Measurements from ENCODE around the gene KCNQ1OT1. TPM values are rescaled to one million over a fixed set of nuclear protein-coding genes. Genes with fewer than 3 reads are reported as not detected.

Gene KCNQ1OT1
- total RNA-seq, 1 donor from 2014 or later = 1.6 TPM

DNA sequence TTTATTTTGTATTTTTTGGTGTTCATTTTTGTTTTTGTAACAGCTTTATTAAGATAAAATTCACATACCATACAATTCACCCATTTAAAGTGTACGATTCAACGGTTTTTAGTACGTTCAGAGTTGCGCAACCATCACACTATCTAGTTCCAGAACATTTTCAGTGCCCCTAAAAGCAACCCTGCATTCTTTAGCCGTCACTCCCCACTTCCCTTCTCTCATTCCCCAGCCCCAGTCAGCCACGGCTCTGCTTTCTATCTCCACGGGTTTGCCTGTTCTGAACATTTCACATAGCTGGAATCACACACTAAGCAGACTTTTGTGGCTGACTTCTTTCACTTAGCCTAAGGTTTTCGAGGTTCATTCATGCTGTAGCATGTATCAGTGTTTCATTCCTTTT is 9.6 kb upstream of the KCNQ1OT1 start:
- H3K4me3 ChIP-seq = no peak overlapping the region
- no peak for DNase-seq
- TF ChIP-seq, protein P1, sequence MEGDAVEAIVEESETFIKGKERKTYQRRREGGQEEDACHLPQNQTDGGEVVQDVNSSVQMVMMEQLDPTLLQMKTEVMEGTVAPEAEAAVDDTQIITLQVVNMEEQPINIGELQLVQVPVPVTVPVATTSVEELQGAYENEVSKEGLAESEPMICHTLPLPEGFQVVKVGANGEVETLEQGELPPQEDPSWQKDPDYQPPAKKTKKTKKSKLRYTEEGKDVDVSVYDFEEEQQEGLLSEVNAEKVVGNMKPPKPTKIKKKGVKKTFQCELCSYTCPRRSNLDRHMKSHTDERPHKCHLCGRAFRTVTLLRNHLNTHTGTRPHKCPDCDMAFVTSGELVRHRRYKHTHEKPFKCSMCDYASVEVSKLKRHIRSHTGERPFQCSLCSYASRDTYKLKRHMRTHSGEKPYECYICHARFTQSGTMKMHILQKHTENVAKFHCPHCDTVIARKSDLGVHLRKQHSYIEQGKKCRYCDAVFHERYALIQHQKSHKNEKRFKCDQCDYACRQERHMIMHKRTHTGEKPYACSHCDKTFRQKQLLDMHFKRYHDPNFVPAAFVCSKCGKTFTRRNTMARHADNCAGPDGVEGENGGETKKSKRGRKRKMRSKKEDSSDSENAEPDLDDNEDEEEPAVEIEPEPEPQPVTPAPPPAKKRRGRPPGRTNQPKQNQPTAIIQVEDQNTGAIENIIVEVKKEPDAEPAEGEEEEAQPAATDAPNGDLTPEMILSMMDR (IDR thresholded peaks at IDR 0.05) = no peak
- H3K4me1 ChIP-seq = no peaks in the 10 kb centered on the region
- no peaks in the 10 kb centered on the region for H3K9me3 ChIP-seq
- no peaks in the 10 kb centered on the region for H3K36me3 ChIP-seq
- ATAC-seq = peak in 1 of 2 donors; percentile 25
- intact Hi-C loops (cut with DNase I) = no loop called here
- no peaks in the 10 kb centered on the region for H3K27me3 ChIP-seq (ENCODE audit: low read depth)
- peak overlapping the region; percentile 72 for H3K27ac ChIP-seq

DNA sequence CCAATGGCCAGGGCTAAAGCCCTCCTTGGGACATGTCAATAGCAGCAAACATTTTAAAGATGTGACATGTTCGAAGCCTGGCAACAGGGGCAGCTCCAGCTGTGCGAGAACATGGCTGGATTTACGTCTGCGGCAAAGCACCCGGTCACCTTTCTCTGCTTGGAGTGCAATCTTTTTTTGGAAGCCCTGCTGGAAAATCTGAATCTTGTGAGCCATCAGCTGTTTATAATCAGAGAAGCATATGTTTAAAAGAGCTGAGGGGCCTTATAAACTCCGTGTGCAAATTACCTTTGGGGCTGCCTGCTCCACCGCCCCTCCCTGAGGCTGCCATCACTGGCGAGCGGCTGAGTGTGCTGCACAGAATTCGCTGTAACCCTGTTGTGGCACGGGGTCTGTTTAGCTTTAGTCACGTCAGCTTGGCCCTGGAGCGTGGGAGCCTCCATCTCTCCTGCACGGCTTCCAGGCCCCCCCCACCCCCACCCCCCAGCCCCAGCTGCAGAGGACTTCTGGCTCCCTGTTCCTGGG is 9.0 kb upstream of the KCNQ1OT1 start:
- Histone ChIP-seq H3K4me1 (no peaks in the 10 kb centered on the region), H3K36me3 (no peaks in the 10 kb centered on the region), H3K4me3 (no peak overlapping the region), H3K27ac (peak overlapping the region; percentile 72), H3K9me3 (no peaks in the 10 kb centered on the region), H3K27me3 (ENCODE audit: low read depth) (no peaks in the 10 kb centered on the region)
- intact Hi-C loops (cut with DNase I) = no loop called here
- no peak for DNase-seq
- TF ChIP-seq, protein P1 (IDR thresholded peaks at IDR 0.05) = no peak
- peak; percentile 17 to 38 for ATAC-seq

DNA sequence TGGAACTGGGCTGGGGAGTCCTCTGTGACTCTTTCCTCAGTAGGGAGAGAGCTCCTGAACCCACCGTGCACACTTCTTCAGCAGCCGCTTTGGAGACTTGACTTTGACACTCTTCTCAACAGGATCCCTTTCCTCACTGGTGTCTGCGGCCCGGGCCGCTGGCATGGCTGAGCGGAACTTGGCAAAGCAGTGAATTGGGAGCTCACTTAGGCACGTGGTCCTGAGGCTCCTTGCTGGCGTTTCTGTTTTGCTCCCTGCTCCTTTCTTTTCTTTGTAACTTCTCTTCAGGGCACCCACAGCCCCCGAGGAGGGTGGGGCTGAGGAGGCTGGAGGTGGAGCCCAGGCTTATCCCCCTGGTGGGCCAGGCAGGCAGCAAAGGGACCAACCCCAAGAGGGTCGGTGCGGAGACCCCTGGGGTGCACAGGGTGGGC is 8.4 kb upstream of the KCNQ1OT1 start:
- TF ChIP-seq, protein P1 (IDR thresholded peaks at IDR 0.05) = no peak
- H3K4me1 ChIP-seq = no peaks in the 10 kb centered on the region
- no peaks in the 10 kb centered on the region for H3K27me3 ChIP-seq (ENCODE audit: low read depth)
- H3K4me3 ChIP-seq = no peak overlapping the region
- intact Hi-C loops (cut with DNase I) = no loop called here
- peak overlapping the region; percentile 72 for H3K27ac ChIP-seq
- no peaks in the 10 kb centered on the region for H3K36me3 ChIP-seq
- H3K9me3 ChIP-seq = no peaks in the 10 kb centered on the region
- peak in 1 of 2 donors; percentile 9 for ATAC-seq
- DNase-seq = no peak

DNA sequence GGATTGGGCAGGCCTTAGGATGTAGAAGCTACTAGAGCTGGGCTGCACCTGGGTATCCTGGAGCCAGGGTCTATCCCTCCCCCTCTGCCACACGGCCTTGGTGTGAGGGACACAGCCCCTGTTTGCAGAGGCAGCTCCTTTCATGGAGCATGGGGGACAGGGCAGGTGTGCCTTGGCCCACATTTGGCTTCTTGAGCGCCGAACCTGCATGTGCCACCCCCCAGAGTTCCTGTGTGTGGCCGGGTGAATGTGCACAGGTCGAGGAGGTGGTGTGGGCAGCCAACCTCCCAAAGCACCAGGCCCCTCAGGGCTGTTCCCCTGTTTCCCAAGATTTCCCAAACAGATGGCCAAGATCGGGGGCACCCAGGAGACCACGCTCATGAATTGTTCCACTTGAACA is 7.9 kb upstream of the KCNQ1OT1 start:
- no peaks in the 10 kb centered on the region for H3K4me1 ChIP-seq
- H3K36me3 ChIP-seq = no peaks in the 10 kb centered on the region
- H3K9me3 ChIP-seq = no peaks in the 10 kb centered on the region
- DNase-seq = no peak
- H3K27ac ChIP-seq = no peak overlapping the region
- intact Hi-C loops (cut with DNase I) = no loop called here
- TF ChIP-seq, protein P1 (IDR thresholded peaks at IDR 0.05) = no peak
- no peaks in the 10 kb centered on the region for H3K27me3 ChIP-seq (ENCODE audit: low read depth)
- H3K4me3 ChIP-seq = no peak overlapping the region
- ATAC-seq = no peak

DNA sequence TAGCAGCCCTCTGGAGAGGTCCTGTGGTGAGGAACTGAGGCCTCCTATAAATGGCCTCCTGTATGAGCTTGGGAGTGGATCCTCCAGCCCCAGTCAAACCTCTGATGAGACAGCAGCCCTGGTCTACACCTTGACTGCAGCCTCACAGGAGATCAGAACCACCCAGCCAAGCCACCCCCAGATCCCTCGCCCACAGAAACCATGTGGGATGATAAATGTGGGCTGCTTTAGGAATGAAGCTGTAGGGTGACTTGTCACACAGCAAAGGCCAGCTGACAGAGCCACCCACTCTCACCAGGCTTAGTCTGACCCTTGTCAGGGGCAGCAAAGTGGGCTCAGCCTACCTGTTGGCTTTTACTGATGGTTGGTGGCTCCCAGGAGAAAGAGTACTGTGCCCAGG is 6.5 kb upstream of the KCNQ1OT1 start:
- Histone ChIP-seq H3K4me1 (no peaks in the 10 kb centered on the region), H3K9me3 (no peaks in the 10 kb centered on the region), H3K4me3 (no peak overlapping the region), H3K27ac (no peak overlapping the region), H3K36me3 (no peaks in the 10 kb centered on the region), H3K27me3 (ENCODE audit: low read depth) (no peaks in the 10 kb centered on the region)
- TF ChIP-seq, protein P1 (IDR thresholded peaks at IDR 0.05) = no peak
- intact Hi-C loops (cut with DNase I) = no loop called here
- ATAC-seq (no peak), DNase-seq (peak; percentile 16)
